ACHN (cell line): ENCODE data around the gene FBLN2.

Experiments
- DNase-seq: peaks from one replicate; pipeline ENCODE4 v3.0.0-alpha.2; 2015
- in situ Hi-C: cut with HindIII; loops from 2 replicates; pipeline ENCODE4 v1.10.0; 2017; ENCODE audit warnings: low sequenced_read_pairs, low pct_ligation_motif_present, low pct_unique_long_range_greater_than_20kb

The FBLN2 gene

DNA sequence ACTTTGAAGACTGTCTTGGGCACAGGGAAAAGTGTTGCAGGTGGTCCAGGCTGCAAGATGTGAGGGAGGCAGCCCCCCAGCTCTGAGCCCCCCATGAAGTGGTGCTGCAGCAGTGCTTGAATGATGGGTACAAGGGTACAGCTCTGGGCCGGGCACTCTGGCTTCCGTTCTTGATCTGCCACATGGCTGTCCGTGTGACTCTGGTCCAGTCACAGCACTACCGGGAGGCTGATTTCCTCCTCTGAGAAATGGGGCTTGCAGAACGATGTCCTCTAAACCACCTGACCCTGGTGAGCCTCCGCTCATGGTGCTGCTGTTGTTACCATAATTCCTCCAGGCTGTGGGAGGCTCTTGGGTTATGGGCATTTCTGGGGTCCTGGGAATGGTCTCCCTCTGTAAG lies 75.1 kb downstream of the FBLN2 start:
- no peak for DNase-seq
- in situ Hi-C loops = no loop called here

DNA sequence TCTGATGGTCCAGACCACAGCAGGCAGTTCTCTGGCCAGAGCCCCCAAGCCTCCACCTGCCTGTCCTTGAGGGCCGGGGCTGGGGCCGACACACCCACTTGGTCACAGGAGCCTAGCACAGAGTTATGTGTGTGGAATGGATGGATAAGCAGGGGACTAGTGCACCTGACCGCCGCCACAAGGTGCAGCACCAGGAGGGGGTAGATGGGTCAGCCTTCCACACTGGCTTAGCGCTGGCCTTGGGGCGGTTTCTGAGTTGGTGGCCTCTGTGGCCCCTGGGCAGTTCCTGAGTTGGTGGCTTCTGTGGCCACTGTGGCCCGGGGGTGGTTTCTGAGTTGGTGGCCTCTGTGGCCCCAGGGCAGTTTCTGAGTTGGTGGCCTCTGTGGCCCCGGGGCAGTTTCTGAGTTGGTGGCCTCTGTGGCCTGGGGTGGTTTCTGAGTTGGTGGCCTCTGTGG lies 75.8 kb downstream of the FBLN2 start:
- in situ Hi-C loops = no loop called here
- no peak for DNase-seq

DNA sequence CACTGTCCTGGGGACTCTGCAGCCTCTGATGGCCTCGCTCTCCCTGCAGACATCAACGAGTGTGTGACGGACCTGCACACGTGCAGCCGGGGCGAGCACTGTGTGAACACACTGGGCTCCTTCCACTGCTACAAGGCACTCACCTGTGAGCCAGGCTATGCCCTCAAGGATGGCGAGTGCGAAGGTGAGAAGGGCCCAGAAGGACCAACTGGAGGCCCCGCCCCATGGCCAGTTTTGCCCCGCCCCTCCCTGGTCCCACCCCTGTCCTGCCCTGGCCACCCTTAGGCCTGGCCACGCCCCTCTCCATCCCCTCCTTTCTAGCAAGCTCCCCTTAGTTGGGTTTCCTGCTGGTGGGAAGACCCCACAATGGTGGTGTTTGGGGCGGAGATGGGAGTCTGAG lies 77.5 kb downstream of the FBLN2 start:
- in situ Hi-C loops = no loop called here
- DNase-seq = no peak

DNA sequence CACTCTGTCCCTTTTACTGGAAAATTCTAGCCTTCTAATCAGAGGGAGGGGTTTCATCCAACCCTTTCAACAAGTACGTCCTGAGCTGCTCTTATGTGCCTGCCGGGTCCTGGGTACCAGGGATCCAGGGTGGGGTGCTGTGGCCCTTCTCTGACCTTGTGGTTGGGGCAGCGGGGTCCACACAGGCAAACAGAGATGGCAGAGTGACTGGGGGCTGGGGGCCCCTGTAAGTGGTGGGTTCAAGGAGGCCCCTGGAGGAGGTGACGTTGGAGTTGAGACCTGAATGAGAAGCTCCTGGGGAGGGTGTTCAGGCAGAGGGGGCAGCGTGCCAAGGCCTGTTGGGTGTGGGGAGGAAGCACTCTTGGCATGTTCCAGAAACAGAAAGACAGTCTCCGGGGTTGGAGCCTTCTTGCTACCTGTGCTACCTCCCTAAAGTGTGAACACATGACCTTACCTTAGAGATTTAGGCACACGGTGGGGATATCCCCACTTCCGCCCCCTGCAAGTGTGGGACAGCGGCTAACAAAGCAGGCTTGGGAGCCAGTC lies 78.1 kb downstream of the FBLN2 start:
- no peak for DNase-seq
- in situ Hi-C loops = no loop called here

DNA sequence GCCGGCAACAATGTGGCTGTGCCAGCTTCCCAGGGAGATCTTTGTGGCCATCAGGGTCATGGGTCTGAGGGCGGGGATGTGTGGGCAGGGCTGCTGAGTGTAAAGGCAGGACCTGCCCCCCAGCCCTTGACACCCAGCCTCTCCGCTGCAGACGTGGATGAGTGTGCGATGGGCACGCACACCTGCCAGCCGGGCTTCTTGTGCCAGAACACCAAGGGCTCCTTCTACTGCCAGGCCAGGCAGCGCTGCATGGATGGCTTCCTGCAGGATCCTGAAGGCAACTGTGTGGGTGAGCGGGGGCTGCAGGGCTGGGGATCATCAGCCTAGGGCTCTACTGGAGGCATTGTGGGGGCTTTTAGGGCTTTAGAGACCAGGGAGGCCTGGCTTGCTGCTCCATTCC lies 78.8 kb downstream of the FBLN2 start:
- in situ Hi-C loops = no loop called here

DNA sequence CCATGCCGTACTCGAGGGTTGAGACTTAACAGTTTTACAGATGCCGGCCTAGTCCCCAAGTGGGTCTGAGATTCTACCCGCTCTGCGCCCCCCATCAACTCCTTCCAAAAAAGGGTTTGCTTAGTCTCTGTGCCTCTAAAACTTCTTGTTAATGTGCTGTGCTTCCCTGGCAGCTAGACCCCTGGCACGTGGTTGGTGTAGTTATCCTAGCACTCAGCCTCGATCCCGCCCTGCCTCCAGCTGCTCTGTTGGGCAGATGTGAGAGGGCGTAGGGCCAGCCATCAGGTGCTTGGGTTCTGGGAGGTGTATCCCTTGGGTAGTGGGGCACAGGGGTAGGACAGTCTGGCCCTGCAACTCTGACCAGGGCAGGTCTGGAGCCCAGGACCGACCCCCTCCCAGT lies 79.5 kb downstream of the FBLN2 start:
- in situ Hi-C loops = no loop called here
- no peak for DNase-seq

More for the DNA sequence above, 78.8 kb downstream of the FBLN2 start:
- no peak for DNase-seq

DNA sequence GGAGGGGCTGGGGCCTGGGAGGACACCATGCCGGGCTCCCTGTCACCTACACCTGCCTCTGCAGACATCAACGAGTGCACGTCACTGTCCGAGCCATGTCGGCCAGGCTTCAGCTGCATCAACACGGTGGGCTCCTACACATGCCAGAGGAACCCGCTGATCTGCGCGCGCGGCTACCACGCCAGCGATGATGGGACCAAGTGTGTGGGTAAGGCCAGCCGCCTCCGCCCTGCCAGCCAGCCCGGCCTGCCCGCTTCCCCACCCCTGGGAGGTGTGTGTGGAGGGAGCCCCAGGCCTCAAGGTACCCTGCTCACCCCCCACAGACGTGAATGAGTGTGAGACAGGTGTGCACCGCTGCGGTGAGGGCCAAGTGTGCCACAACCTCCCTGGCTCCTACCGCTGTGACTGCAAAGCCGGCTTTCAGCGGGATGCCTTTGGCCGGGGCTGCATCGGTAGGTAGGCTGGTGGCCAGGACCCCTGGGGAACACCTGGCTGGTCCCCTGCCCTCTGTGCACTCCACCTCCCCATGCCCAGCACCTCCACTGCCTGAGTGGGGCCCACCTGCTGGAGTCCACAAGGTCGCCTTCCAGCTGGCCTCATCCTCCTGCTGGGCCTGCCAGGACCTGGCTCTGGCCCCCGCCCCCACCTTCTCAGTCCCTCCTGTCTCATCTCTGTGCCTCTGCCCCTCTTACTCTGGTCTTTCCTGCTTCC lies 80.1 kb downstream of the FBLN2 start:
- DNase-seq = no peak
- in situ Hi-C loops = no loop called here

DNA sequence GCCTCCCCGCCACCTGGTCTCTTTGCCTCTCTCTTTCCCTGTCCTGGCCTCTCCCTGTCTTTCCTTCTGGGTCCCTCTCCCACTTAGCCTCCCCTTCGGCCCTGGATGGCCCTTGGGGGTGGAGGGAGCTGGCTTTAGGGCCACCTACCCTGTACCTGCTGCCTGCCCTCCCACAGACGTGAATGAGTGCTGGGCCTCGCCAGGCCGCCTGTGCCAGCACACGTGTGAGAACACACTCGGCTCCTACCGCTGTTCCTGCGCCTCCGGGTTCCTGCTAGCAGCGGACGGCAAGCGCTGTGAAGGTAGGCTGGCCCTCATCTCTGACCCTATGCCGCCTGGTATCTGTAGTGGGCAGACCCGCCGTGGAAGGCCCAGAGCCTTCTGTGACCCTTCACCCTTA lies 80.7 kb downstream of the FBLN2 start:
- DNase-seq = no peak
- in situ Hi-C loops = no loop called here

DNA sequence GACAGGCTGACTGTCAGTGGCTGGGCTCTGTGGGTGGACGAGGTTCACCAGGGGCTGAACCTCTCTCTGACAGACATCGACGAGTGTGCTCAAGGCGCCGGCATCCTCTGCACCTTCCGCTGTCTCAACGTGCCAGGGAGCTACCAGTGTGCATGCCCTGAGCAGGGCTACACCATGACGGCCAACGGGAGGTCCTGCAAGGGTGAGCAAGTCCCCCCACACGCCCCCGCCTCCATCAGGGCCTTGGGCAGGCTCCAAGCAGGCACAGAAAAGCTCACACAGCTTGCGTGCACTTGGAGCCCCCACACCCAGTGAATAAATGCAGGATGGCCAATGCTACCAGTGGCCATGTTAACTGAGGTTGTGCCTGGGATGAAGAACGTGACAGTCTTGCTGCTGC lies 82.3 kb downstream of the FBLN2 start:
- DNase-seq = no peak
- in situ Hi-C loops = no loop called here

DNA sequence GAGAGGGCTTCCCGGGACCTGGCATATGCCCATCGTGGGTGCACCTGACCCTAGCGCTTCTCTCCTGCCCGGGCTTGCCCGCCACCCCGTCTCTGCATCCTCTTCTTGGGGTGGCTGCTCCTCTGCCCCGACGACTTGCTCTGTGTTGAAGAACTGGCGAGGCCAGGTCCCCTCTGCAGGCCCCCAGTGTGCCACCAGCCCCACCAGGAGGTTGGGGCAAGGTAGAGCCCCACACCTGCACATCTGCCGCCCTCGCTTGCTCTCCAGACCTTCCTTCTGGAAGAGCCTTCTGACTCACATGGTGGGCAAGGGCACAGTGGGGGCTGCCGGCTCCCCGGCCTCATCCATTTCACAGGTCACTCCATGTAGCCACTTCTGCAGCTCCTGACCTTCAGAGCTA lies 84.3 kb downstream of the FBLN2 start:
- in situ Hi-C loops = no loop called here
- no peak for DNase-seq

DNA sequence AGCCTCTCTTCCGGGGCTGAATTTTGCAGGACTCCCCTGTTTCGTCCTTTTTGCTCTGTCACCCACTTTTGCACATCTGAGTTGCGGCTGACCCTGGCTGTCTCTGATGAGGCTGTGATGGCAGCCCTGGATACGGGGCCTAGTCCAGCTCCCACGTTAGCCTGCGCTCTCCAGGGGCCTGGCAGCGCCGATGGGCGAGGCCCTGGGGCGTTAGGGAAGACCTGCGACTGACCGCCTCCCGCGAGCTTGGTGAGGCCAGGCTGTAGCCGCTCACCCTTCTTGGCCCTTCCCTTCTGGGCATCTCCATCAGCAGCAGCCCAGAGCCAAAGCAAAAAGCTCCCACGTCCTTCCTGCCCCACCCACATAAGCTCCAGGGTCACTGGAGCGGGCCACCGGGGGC lies 85.2 kb downstream of the FBLN2 start:
- DNase-seq = no peak
- in situ Hi-C loops = no loop called here

DNA sequence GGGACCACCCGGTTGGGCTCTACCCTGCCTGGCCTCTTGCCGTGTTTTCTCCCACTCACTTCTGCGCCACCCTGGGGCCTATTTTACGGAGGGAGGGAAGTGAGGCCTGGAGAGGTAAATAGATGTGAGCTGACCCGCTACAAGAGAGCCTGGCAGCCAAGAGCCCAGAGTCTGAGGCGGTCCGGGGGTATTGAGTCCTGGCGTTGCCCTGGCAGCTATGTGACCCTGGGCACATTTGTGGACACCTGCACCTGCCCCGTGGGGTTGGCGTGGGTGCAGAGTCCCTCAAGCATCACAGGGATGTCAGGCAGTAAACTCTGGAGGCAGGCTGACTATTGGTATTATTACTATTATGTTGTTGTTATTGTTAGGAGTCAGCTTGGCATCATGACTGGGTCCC lies 85.7 kb downstream of the FBLN2 start:
- in situ Hi-C loops = no loop called here
- no peak for DNase-seq

DNA sequence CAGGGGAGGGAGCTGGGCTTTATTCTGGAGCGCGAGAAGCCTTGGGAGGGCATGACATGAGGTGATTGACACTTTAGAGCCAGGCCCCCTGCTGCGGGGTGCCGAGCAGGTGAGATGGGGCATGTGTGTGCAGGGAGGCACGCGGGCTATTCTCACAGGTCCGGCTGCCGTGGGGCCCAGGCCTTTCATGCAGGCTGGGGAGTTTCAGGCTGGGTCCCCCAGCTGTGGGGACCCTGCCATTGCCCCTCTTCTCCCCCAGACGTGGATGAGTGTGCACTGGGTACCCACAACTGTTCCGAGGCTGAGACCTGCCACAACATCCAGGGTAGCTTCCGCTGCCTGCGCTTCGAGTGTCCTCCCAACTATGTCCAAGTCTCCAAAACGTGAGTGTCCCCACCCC lies 87.3 kb downstream of the FBLN2 start:
- in situ Hi-C loops = no loop called here
- DNase-seq = no peak

DNA sequence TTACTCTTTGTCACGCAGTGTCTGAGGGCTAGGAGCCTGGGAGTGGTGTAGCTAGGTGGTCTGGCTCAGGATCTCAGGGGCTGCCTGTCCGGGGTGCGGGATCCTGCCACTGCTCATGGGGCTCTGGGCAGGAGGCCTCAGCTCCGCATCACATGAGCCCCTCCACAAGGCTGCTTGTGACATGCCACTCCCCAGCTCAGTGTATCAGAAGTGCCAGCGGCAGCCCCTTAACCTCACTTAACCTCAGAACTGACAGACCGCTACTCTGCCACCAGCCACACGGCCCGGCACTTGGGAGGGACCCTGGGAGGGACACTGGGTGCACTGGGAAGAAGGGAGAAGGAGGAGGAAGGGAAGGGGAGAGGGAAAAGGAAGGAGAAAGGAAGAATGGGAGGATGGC lies 87.9 kb downstream of the FBLN2 start:
- in situ Hi-C loops = no loop called here
- no peak for DNase-seq

DNA sequence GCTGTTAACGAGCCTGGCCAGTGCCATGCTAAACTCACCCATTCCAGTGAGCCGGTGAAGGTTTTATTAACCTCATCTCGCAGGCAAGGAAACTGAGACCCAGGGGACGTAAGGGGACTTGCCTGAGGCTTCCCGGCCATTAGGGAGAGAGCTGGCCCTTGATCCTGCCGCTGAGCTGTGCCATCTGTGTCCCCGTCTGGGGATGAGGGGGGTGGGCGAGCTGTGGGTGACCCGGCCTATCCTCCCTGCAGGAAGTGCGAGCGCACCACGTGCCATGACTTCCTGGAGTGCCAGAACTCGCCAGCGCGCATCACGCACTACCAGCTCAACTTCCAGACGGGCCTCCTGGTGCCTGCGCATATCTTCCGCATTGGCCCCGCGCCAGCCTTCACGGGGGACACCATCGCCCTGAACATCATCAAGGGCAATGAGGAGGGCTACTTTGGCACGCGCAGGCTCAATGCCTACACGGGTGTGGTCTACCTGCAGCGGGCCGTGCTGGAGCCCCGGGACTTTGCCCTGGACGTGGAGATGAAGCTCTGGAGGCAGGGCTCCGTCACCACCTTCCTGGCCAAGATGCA lies 88.5 kb downstream of the FBLN2 start:
- DNase-seq = no peak
- in situ Hi-C loops = no loop called here

DNA sequence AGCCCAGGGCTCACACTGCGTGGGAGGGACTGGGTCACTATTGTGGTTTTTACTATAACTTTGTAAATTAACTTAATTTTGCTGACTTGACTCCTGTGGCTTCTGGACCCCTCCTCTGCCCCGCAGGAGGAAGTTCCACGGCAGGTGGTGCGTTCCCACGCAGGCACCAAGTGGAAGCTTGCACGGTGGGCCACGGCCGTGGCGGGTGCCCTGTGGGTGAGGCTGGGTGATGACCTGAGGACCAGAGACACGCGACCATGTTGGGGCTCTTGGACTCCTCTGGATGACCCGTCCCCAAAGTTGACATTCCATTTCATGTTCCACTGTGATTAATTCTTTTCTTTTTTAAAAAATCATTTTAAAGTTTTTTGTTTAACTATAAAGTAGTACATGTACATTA lies 89.0 kb downstream of the FBLN2 start:
- in situ Hi-C loops = no loop called here
- no peak for DNase-seq

DNA sequence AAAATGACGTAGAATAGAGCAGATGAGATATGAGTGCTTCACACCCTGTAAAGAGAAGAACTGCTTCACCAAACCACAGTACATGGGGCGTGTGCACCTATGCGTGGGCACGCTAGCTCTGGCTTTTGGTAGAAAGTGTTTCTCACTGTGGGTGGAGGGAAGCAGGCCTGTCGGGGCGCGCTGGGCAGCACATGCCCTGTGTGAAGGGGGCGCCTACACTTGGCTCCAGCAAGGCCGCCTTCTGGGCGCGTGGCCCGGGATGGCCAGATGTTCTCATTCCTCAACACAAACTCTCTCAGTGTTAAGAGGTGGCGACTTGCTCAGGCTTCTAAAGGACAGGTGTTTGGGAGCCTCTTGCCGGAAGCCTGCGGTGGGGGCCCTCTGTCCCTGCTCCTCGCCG lies 90.0 kb downstream of the FBLN2 start:
- DNase-seq = no peak
- in situ Hi-C loops = no loop called here

DNA sequence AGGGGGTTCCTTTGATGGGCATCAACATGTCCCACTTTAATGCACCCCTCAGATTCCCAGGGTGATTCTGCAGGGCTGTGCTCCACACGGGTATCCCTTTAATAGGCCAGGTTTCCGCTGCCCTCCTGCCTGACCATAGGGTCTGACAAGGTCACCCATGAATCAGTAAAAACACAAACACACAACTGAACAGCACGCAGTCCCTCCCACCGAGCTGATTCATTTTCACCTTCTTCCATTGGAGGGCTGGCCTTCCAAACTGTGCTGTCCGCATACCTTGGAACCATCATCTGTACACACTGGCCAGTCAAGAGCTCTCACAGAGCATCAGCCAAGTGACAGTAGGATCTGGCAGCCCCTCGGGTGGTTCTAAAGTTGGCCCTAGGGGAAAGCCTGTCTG lies 93.7 kb downstream of the FBLN2 start:
- in situ Hi-C loops = no loop called here
- no peak for DNase-seq

DNA sequence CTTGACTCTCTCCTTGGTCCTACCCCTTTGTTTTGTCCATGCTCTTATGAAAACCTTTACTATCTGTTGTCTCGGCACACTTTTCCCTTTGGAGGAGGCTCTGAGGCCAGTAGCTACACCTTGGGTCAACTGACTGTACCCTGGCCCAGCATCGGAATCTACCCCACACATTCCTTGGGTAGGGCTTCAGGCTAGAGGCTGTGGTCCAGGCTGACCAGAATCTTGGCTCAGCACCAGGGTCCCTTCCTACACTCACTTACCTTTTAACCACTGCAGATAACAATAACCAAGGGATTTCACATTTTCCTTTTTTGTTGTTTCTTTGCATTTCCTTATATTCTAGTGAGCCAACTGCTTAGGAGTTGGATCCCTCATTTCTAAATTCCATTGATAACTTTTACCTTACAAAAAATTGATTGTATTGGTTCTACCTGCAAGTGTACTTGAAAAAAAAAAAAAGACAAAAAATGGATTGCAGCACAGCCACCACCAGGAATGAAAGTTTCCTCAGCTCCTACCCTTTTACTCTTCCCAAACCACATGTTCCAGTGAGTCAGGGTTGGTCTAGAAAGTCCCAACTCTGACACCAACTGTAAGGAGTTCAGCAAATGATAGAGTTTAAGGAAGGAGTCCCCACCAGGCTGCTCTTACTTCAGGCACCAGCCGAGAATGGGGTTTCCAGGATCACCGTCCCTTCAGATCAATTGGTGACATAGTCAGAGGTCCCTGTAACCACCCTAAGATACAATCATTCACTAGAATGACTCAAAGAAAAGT lies 95.6 kb downstream of the FBLN2 start:
- DNase-seq = no peak
- in situ Hi-C loops = no loop called here
